Endodermal cell (in vitro differentiated cells): ENCODE results near the gene TMEM63A. TPM values are rescaled to one million over a fixed set of nuclear protein-coding genes. Genes with fewer than 3 reads are reported as not detected.

Experiments used
- DNase-seq: peaks from one replicate; pipeline ENCODE4 v3.0.0-alpha.2; 2017
- H3K27ac ChIP-seq: 2 replicates; pipeline ENCODE4 v1.5.1; 2013; ENCODE audit warnings: mild to moderate bottlenecking, low read depth, low read length, moderate library complexity
- H3K27me3 ChIP-seq: 2 replicates; pipeline ENCODE4 v1.6.1; 2013; ENCODE audit warnings: mild to moderate bottlenecking, low read length, moderate library complexity; ENCODE audit not compliant: insufficient read depth, control insufficient read depth, poor library complexity, severe bottlenecking
- H3K36me3 ChIP-seq: 2 replicates; pipeline ENCODE4 v1.7.0; 2013; ENCODE audit warnings: mild to moderate bottlenecking, low read length, moderate library complexity; ENCODE audit not compliant: control insufficient read depth, insufficient read depth
- H3K4me1 ChIP-seq: one replicate; pipeline ENCODE4 v1.7.0; 2013; ENCODE audit warnings: low read length; ENCODE audit not compliant: control insufficient read depth, insufficient read depth
- H3K4me3 ChIP-seq: 2 replicates; pipeline ENCODE4 v1.5.1; 2013; ENCODE audit warnings: mild to moderate bottlenecking, low read length, moderate library complexity
- H3K9ac ChIP-seq: 2 replicates; pipeline ENCODE4 v1.6.1; 2013; ENCODE audit warnings: mild to moderate bottlenecking, low read length, moderate library complexity; ENCODE audit not compliant: poor library complexity, severe bottlenecking; ENCODE audit errors: extremely low read depth
- H3K9me3 ChIP-seq: 2 replicates; pipeline ENCODE4 v1.6.1; 2013; ENCODE audit warnings: mild to moderate bottlenecking, low read length, moderate library complexity; ENCODE audit not compliant: control insufficient read depth
- H3K27ac Mint-ChIP-seq: 2 replicates; pipeline ENCODE4 v1.8.0; 2020; ENCODE audit warnings: mixed read lengths
- H3K27me3 Mint-ChIP-seq: 2 replicates; pipeline ENCODE4 v1.8.0; 2021; ENCODE audit warnings: mild to moderate bottlenecking, mixed read lengths; ENCODE audit not compliant: insufficient read depth
- H3K36me3 Mint-ChIP-seq: 2 replicates; pipeline ENCODE4 v1.8.0; 2020; ENCODE audit warnings: low read depth, mixed read lengths
- H3K4me1 Mint-ChIP-seq: 2 replicates; pipeline ENCODE4 v1.8.0; 2020; ENCODE audit warnings: mixed read lengths
- H3K4me3 Mint-ChIP-seq: 2 replicates; pipeline ENCODE4 v1.8.0; 2020; ENCODE audit warnings: mild to moderate bottlenecking, moderate library complexity, mixed read lengths
- H3K9me3 Mint-ChIP-seq: 2 replicates; pipeline ENCODE4 v1.8.0; 2020; ENCODE audit warnings: mild to moderate bottlenecking, mixed read lengths
- WGBS, 2 experiments: methylation state at CpG; one replicate each; pipeline versions ENCODE4 v1.1.5 to v1.1.7; 2013; ENCODE audit warnings: missing lambda C conversion rate in 2 of 2, mixed read lengths in 1 of 2; ENCODE audit not compliant: insufficient coverage in 1 of 2, insufficient read length in 1 of 2; 5-methylcytosine and 5-hydroxymethylcytosine counted together
- total RNA-seq, 2 donors: library from RNA; stranded (reverse); fragmentation: NEBNext Ultra II Directional in 1 of 2; extraction: Animal tissue kit (Norgen Biotek cat#: 25700) in 1 of 2; gene quantifications; 2 replicates in 1 of 2; 3 replicates in 1 of 2; pipeline ENCODE4 v1.2.1, GENCODE V29; 2021
- TF ChIP-seq, protein P1 (sequence below): fragments of 200-600 bp; sonication (generic); conservative IDR thresholded peaks from 2 replicates; pipeline ENCODE4 v1.5.0; 2021; ENCODE audit warnings: antibody characterized with exemption, mild to moderate bottlenecking

Gene TMEM63A
- total RNA-seq, 2 donors from 2014 or later = 194 to 232 TPM

DNA sequence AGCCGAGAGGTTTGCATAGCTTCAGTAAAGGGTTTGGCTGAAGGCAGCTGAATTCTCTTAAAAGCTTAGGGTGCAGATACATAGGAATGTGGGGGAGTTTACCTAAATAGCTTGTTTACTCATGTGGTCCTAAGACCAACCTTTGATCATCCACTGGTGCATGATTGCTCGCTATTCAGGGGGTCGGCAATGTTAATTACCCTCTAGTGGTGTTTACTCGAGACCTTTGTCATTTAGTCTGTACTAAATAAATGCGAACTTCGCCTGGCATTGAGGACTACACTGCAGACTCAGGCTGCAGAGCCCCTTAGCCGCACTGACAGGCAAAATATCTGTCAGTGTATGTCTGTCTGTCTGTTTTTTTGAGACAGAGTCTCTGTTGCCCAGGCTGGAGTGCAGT lies 31.8 kb downstream of the TMEM63A start:
- H3K9ac ChIP-seq = no peak overlapping the region
- WGBS, 2 experiments = 95 to 97% methylated on average over 7 of the region's 7 CpGs
- TF ChIP-seq, protein P1, sequence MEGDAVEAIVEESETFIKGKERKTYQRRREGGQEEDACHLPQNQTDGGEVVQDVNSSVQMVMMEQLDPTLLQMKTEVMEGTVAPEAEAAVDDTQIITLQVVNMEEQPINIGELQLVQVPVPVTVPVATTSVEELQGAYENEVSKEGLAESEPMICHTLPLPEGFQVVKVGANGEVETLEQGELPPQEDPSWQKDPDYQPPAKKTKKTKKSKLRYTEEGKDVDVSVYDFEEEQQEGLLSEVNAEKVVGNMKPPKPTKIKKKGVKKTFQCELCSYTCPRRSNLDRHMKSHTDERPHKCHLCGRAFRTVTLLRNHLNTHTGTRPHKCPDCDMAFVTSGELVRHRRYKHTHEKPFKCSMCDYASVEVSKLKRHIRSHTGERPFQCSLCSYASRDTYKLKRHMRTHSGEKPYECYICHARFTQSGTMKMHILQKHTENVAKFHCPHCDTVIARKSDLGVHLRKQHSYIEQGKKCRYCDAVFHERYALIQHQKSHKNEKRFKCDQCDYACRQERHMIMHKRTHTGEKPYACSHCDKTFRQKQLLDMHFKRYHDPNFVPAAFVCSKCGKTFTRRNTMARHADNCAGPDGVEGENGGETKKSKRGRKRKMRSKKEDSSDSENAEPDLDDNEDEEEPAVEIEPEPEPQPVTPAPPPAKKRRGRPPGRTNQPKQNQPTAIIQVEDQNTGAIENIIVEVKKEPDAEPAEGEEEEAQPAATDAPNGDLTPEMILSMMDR = no peak
- no peak for DNase-seq
- peaks cover 18% of the 10 kb centered on the region for H3K4me1 Mint-ChIP-seq
- H3K36me3 Mint-ChIP-seq = peaks cover 81% of the 10 kb centered on the region
- no peak overlapping the region for H3K4me3 ChIP-seq
- no peak overlapping the region for H3K4me3 Mint-ChIP-seq
- peaks cover 92% of the 10 kb centered on the region for H3K36me3 ChIP-seq
- H3K4me1 ChIP-seq = peaks cover 7% of the 10 kb centered on the region
- H3K27ac ChIP-seq = no peak overlapping the region
- peaks cover 36% of the 10 kb centered on the region for H3K9me3 ChIP-seq
- no peaks in the 10 kb centered on the region for H3K27me3 ChIP-seq
- H3K27me3 Mint-ChIP-seq = no peaks in the 10 kb centered on the region
- no peak overlapping the region for H3K27ac Mint-ChIP-seq
- peaks cover 33% of the 10 kb centered on the region for H3K9me3 Mint-ChIP-seq

DNA sequence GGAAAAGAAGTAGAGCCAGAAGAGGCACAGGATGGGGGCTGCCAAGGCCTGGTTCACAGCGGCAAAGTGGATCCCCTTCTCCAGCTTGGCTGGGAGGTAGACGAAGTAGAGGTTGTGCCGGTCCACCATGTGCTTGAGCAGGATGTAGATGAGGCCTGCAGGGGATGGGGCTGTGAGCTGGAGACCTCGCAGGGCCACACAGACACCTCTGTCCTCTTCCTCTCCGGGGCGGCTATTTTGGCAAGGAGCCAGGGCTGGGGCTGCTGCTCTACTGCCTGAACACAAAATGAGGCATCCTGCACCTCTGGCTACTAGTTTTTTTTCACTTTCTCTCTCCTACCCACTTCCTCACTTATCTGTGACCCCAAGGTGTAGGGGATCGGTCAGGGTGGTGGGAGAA lies 32.3 kb downstream of the TMEM63A start:
- H3K9ac ChIP-seq = no peak overlapping the region
- H3K27ac ChIP-seq = no peak overlapping the region
- H3K36me3 ChIP-seq = peaks cover 89% of the 10 kb centered on the region
- TF ChIP-seq, protein P1 = no peak
- no peaks in the 10 kb centered on the region for H3K27me3 Mint-ChIP-seq
- H3K9me3 ChIP-seq = peaks cover 36% of the 10 kb centered on the region
- H3K9me3 Mint-ChIP-seq = peaks cover 33% of the 10 kb centered on the region
- no peak overlapping the region for H3K27ac Mint-ChIP-seq
- no peak for DNase-seq
- WGBS, 2 experiments = 86 to 96% methylated on average over 4 to 7 of the region's 7 CpGs
- H3K4me1 Mint-ChIP-seq = peaks cover 18% of the 10 kb centered on the region
- H3K27me3 ChIP-seq = no peaks in the 10 kb centered on the region
- H3K4me3 Mint-ChIP-seq = no peak overlapping the region
- H3K4me3 ChIP-seq = no peak overlapping the region
- H3K4me1 ChIP-seq = peaks cover 7% of the 10 kb centered on the region
- H3K36me3 Mint-ChIP-seq = peaks cover 78% of the 10 kb centered on the region

DNA sequence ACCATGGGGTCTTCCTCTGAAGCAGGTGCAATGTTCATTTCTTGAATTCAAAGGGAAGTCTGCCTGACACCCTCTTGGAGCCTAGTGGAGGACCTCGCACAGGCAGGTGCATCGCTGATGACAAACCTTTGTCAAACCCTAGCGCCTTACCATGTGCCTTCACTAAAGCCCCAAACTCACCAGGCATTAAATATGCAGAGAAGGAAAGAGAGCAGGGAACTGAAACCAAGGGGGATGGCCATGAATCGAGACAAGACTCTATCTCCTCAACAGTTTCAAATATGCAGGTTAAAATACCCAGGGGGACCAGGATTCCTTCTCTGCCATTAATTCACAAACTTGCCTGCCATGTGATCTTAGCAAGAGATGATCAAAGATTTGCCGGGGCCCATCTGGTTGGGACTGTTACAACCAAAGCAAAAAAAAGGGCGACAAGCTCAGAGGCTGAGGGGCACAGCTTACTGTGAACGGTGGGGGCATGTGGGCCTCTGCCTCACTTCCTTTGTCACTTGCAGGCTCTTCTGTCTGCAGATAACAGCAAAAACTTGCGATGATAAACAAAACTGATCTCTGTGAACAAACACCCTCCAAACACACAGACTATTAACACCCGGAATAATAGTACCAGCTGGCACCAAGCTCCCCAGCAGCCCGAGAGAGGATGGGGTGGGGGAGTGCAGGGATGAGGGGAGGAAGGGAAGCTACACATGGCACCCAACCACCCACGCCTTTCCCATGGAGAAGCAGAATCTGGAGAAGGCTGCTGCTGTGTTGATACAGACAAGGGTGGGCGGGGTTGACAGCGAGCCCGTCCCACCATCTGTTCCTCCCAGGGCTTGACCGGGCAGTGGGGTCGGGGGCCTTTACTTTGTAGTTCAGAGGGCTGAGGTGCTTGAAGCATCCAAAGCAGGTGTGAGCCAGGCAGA lies 33.9 kb downstream of the TMEM63A start:
- Mint-ChIP-seq H3K4me3 (no peak overlapping the region), H3K36me3 (peaks cover 67% of the 10 kb centered on the region), H3K27me3 (no peaks in the 10 kb centered on the region), H3K9me3 (peaks cover 33% of the 10 kb centered on the region), H3K27ac (peak overlapping the region; percentile 66), H3K4me1 (peaks cover 18% of the 10 kb centered on the region)
- H3K9ac ChIP-seq = no peak overlapping the region
- H3K36me3 ChIP-seq = peaks cover 87% of the 10 kb centered on the region
- H3K4me3 ChIP-seq = no peak overlapping the region
- no peaks in the 10 kb centered on the region for H3K27me3 ChIP-seq
- peaks cover 10% of the 10 kb centered on the region for H3K4me1 ChIP-seq
- peaks cover 30% of the 10 kb centered on the region for H3K9me3 ChIP-seq
- DNase-seq = no peak
- peak overlapping the region; percentile 30 for H3K27ac ChIP-seq
- TF ChIP-seq, protein P1 = no peak
- 90 to 97% methylated on average over 6 to 16 of the region's 16 CpGs for WGBS, 2 experiments
